ENCODE results near the gene CCDC192.
A peak's percentile ranks its signal among the peaks of the same experiment; 100 is the strongest.
"Not testable (repeated sequence)": the region's sequence is repeated elsewhere in the genome, so short reads cannot be mapped to it uniquely, and the experiment has no call there.

CCDC192 gene

DNA sequence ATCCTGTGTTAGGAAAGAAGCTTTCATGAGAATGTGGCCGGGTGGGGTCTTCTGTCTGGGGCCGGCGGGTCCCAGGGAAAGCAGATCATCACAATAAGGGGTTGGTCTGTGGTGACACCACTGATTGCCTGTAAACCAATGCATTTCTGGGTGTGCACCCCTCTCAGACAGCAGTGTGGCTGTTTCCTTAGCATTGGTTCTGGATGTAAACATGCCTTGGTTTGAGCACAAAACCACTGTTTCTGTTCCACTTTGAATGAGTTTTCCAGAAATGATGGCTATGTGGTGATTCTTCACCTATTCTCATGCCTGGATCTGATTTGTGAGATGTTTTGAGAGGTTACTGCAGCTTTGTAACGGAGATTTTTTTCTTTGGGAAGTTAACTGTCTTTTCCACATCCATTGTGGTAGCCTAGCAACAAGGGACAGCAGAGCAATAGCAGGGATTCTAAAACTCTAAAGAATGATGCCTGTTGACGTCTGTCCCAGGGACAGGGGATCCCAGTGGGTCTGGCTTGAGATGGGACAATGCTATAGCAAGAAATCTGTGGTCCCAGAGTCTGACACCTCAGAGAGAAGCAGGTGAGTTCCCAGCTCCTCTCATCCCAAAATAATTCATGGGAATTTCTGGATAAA, at the start of gene CCDC192:
CCDC192 (plus strand) TSS at position 466 of the 636 bp plus-strand sequence; CDS start at position 521, 55 bp downstream.
- no peak for DNase-seq (ENCODE audit: low read depth)

DNA sequence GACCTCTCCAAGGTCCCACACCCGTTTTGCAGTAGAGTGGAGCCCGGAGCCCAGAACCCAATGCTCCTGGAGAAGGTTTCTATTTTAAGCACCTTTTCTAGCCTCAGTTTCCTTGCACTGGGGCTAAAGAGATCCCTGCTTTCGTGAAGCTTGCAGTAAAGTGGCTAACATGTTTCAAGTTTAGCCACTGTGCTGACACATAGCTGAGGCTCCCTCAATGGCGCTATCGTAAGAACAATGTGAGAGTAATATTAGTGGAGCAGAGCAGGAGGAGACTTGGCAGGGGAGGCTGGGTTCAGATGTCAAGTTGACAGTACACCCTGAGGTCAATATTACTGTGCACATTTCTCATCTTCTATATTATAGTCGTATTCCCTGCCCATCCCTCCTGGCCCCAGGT, 46.4 kb upstream of the CCDC192 start:
- no peak for DNase-seq (ENCODE audit: low read depth)

DNA sequence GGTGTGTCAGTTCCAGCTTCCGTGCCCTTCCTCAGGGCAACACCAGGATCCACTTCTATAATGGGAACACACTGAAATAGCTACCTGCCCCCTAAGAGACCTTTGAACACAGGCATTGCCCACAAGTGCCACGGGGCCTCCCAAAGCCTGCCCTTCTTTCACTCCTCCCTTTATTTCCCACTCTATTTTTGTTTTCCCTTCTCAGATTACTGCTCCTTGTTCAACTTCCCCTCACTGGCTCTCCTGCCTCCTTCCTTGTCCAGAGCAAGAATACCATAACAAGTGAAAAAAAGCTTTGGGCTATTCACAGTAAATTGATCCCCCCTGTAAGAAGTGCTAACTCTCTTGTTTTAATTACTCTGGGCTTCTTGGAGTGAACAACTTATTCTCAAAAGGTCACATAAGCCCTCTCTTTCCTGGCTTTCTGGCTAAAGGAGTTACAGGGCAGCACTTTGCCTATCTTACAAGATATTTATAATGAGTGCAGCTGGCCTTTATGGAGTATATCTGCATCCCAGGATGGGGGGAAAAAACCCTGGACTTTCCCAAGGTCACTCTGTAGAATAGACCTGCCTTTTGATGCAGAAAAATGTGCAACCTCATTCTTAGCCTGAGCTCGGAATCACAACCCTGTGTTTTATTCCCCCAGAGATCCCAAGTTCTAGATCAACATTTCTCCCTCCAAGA, 43.0 kb upstream of the CCDC192 start:
- no peak for DNase-seq (ENCODE audit: low read depth)

- DNase-seq (ENCODE audit: low read depth): no peak
Observed at GRCh38 chr5:127664093-127664492, 39.1 kb upstream of the CCDC192 start.

- DNase-seq (ENCODE audit: low read depth): no peak
Observed at GRCh38 chr5:127665641-127666040, 37.5 kb upstream of the CCDC192 start.

- DNase-seq (ENCODE audit: low read depth): no peak
Observed at GRCh38 chr5:127666043-127666716, 37.0 kb upstream of the CCDC192 start.

GRCh38 chr5:127667926-127668325, 35.3 kb upstream of the CCDC192 start:
- no peak for DNase-seq (ENCODE audit: low read depth)

- no peak for DNase-seq (ENCODE audit: low read depth)
Observed at GRCh38 chr5:127671218-127671617, 32.0 kb upstream of the CCDC192 start.

GRCh38 chr5:127673117-127673800, 29.9 kb upstream of the CCDC192 start:
- no peak for DNase-seq (ENCODE audit: low read depth)

GRCh38 chr5:127676951-127677350, 26.2 kb upstream of the CCDC192 start:
- DNase-seq (ENCODE audit: low read depth): not testable (repeated sequence)

DNA sequence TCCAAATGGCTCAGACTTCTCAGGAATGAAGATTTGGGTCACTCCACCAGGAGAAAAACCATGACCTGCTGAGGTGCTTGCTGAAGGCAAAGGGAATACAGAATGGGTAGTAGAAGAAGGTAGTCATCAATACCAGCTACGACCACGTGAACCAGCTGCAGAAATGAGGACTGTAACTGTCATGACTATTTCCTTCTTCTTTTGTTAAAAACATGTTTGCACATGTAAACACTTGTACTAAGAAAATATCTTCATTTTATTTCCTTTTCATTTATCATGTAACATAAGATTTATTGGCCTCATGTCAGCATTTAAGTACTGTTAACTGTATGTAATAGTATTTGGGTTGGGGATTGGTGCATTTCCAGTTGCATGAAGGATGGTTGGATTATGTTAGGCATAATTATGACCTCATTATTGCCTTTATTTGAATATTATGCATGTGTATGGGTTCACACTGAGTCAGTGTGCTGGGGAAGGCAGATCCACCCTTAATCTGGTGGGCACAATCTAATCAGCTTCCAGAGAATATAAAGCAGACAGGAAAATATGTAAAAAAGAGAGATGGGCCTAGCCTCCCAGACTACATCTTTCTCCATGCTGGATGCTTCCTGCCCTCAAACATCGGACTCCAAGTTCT, 23.4 kb upstream of the CCDC192 start:
- DNase-seq (ENCODE audit: low read depth): not testable (repeated sequence)

- DNase-seq (ENCODE audit: low read depth): no peak
Observed at GRCh38 chr5:127680595-127680994, 22.6 kb upstream of the CCDC192 start.

GRCh38 chr5:127683008-127683407, 20.2 kb upstream of the CCDC192 start:
- DNase-seq (ENCODE audit: low read depth): no peak

DNA sequence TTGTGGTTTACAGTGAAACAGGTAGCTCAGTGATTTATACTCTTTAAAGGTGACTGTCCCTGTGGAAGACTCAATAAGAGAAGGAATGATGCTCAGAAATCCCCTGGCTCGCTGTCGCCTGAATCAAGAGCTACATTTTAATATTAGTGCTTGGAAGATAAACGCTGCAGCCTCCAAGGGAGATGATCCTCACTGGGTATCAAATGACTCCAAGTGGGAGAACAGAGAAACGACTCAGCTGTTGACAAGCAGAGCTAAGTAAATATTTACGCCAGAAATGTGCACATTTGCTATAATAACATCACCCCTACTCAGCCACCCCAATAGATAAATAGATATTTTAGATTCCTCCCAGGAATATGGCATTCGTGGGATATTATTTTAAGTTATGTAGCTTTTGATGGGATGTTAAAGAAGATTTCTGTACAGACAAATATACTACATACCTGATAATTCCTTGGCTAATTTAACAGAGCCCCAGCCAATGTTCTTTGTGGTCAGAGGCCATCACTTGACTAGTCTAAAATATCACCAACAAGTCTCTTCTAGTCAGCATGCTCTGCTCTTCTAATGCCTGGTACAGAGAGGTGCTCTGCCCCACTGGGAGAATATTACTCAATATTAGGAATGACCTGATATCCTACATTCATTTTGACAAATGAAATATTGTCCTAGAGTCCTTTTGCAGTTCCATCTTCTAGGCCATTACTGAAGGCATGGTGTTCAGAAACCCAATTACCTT, 18.3 kb upstream of the CCDC192 start:
- no peak for DNase-seq (ENCODE audit: low read depth)

DNA sequence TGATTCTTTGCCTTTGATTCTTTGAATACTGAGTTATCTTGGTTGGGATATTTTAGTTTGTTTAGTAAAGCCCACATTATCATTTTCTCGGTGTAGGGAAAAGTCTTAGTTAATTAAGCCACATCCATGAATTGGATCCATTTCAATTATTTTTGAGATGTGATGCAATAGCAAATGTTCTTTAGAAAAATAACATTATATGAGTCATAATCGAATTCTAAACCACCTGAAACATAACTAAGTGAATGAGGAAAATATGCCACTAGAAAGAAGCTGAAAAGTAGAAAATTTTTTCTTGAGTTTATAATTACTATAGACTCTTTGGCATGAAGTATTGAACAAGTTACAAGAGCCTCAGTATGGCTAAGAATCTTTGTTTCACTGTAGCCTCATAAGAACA, 17.5 kb upstream of the CCDC192 start:
- DNase-seq (ENCODE audit: low read depth): no peak

DNA sequence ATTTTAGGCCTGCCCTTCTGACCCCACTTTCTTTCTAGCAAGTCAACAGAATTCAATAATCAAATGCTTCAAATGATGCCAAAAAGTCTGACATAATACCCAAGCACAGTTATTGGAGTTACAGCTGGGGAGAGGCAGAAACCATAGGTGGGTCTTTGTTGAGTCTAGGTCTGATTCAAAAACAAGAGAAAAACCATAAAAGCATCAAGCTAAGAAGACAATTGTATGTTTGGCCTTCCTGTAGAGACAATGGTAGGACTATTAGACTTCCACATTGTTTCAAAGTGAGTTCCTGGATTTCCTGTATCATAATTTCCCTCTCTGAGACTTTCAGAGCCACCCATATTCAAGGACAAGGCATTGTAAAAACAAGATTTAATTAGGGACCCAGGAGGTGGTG, 16.8 kb upstream of the CCDC192 start:
- DNase-seq (ENCODE audit: low read depth): no peak

- no peak for DNase-seq (ENCODE audit: low read depth)
Observed at GRCh38 chr5:127694518-127695171, 8.5 kb upstream of the CCDC192 start.

DNA sequence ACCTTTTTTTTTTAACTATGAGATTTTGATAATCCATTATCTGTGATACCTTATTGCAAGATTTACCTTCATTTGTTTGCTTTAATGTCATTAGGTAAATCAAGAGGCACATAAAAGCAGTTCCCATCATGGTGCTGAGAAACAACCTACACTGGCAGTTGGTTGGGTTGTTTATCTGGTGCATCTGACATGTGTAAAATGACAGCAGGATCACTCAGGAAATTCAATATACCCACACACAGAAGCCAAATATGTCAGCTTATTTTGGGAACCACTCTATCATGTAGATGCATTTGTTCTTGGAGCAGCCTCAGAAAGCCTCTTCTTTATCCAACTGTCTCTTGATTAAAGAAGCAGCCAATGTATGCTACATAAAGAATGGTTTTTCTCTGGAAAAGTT, 7.8 kb upstream of the CCDC192 start:
- DNase-seq (ENCODE audit: low read depth): no peak

- peak; percentile 39 for DNase-seq (ENCODE audit: low read depth)
Observed at GRCh38 chr5:127696683-127697082, 6.5 kb upstream of the CCDC192 start.

DNA sequence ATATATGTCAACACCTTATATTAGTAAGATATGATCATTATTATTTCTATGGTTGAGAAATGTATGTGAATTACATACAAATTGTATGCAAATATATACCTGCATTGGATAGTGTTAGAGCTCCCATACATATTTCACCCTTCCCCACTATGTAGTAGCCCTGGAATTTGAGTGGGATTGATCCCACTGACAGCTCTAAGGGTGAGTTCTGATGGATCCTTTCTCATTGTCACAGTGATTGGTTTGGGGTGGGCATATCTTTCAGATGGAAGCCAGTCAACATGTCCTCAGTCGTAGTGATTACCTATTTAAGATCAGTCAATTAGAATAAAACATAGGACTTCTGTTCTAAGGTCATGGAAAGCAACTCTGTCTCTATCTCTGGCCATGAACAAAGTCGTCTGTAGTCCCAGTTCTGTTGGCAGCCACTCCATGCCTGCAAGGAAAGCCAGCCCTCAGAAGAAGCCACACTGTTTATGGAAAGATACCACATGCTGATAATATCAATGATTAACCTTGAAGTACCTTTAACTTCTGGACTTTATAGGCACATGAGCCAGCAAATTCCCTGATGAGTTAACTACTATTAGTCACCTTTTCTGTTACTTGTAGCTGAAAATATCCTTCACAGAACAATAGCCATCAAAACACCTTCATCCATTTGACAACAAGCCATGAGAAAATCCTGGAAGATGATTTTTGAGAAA, 5.1 kb upstream of the CCDC192 start:
- DNase-seq (ENCODE audit: low read depth): no peak
